B cell (primary cell): Measurements from ENCODE around the gene TRMU. TPM values are rescaled to one million over a fixed set of nuclear protein-coding genes. Genes with fewer than 3 reads are reported as not detected.

Source experiments
- ATAC-seq: fragments of 200-7000 bp; cut with Tn5 transposase; one replicate; pipeline ENCODE4 v1.10.0; 2021; ENCODE audit warnings: low read depth, mild to moderate bottlenecking, moderate number of reproducible peaks, moderate library complexity
- CTCF ChIA-PET: fragments of 350-600 bp; sonication (Branson Sonifier 250); formaldehyde crosslinking; loops from one replicate; lab custom pipeline; 2021; ENCODE audit warnings: antibody characterized with exemption, inconsistent platforms; lab: Charles Lee
- POLR2A ChIA-PET: fragments of 350-600 bp; sonication (Branson Sonifier 250); formaldehyde crosslinking; loops from one replicate; lab custom pipeline; 2021; ENCODE audit warnings: antibody characterized with exemption; lab: Charles Lee
- DNase-seq: peaks from one replicate; pipeline ENCODE4 v3.0.0; 2013
- H2AFZ ChIP-seq: 2 replicates; pipeline ENCODE4 v1.6.1; 2012; ENCODE audit warnings: mild to moderate bottlenecking, low read depth, low read length; ENCODE audit not compliant: insufficient read depth, poor library complexity, severe bottlenecking
- H3K27ac ChIP-seq, 2 donors: 1 replicate in 1 of 2; 2 replicates in 1 of 2; pipeline ENCODE4 v1.5.1; 2012 to 2013; ENCODE audit warnings: low read length in 2 of 2, mild to moderate bottlenecking in 2 of 2, moderate library complexity in 1 of 2
- H3K27me3 ChIP-seq, 4 experiments: fragments of 200-600 bp in 1 of 4; sonication (generic) in 1 of 4; replicated peaks in 1 of 4; 1 replicate in 2 of 4; 2 replicates in 2 of 4; pipeline versions ENCODE4 v1.6.1 to v1.7.0; 2013 to 2016; ENCODE audit warnings: low read length in 3 of 4, mild to moderate bottlenecking in 2 of 4, mixed read lengths in 1 of 4, moderate library complexity in 1 of 4; ENCODE audit not compliant: insufficient read depth in 4 of 4, control insufficient read depth in 3 of 4; ENCODE audit errors: control extremely low read depth in 1 of 4
- H3K36me3 ChIP-seq, 2 experiments: replicated peaks in 1 of 2; 1 replicate in 1 of 2; 2 replicates in 1 of 2; pipeline versions ENCODE4 v1.6.1 to v1.7.1; 2013; ENCODE audit warnings: low read length in 1 of 2; ENCODE audit not compliant: insufficient read depth in 2 of 2, control insufficient read depth in 1 of 2; ENCODE audit errors: control extremely low read depth in 1 of 2, extremely low read depth in 1 of 2
- H3K4me1 ChIP-seq, 2 donors: fragments of 200-600 bp in 1 of 2; sonication (generic) in 1 of 2; 1 replicate in 1 of 2; 2 replicates in 1 of 2; pipeline versions ENCODE4 v1.5.1 to v1.6.1; 2013 to 2017; ENCODE audit warnings: low read length in 2 of 2; ENCODE audit not compliant: control insufficient read depth in 2 of 2, insufficient read depth in 2 of 2
- H3K4me2 ChIP-seq: replicated peaks from 2 replicates; pipeline ENCODE3; 2012; ENCODE audit warnings: mild to moderate bottlenecking, low read depth, low read length; ENCODE audit not compliant: poor library complexity, severe bottlenecking
- H3K4me3 ChIP-seq, 5 experiments: fragments of 200-600 bp in 1 of 5; sonication (generic) in 1 of 5; 1 replicate in 3 of 5; 2 replicates in 2 of 5; pipeline versions ENCODE4 v1.5.1 to v1.7.0; 2011 to 2016; ENCODE audit warnings: low read length in 4 of 5, mild to moderate bottlenecking in 4 of 5, low read depth in 2 of 5, control low read depth in 1 of 5, moderate library complexity in 1 of 5; ENCODE audit not compliant: insufficient read depth in 1 of 5; ENCODE audit errors: control extremely low read depth in 1 of 5, extremely low read depth in 1 of 5
- H3K79me2 ChIP-seq: fragments of 200-600 bp; sonication (generic); one replicate; pipeline ENCODE4 v1.6.0; 2016; ENCODE audit warnings: low read length; ENCODE audit not compliant: control insufficient read depth, insufficient read depth
- H3K9ac ChIP-seq: fragments of 200-600 bp; sonication (generic); 2 replicates; pipeline ENCODE4 v1.6.1; 2017; ENCODE audit warnings: mild to moderate bottlenecking, low read length, moderate library complexity
- H3K9me3 ChIP-seq, 3 donors: one replicate each; pipeline versions ENCODE4 v1.6.1 to v1.7.1; 2013; ENCODE audit warnings: low read length in 2 of 3; ENCODE audit not compliant: control insufficient read depth in 2 of 3, insufficient read depth in 1 of 3; ENCODE audit errors: control extremely low read depth in 1 of 3
- H4K20me1 ChIP-seq: 2 replicates; pipeline ENCODE4 v1.6.0; 2012; ENCODE audit warnings: mild to moderate bottlenecking, low read length; ENCODE audit not compliant: insufficient read depth, control insufficient read depth, poor library complexity, severe bottlenecking
- H3K27ac Mint-ChIP-seq: one replicate; pipeline ENCODE4 v1.8.0; 2021; ENCODE audit warnings: mixed read lengths
- H3K27me3 Mint-ChIP-seq: one replicate; pipeline ENCODE4 v1.8.0; 2021; ENCODE audit warnings: mixed read lengths
- H3K4me1 Mint-ChIP-seq: one replicate; pipeline ENCODE4 v1.8.0; 2021; ENCODE audit warnings: mixed read lengths
- H3K4me3 Mint-ChIP-seq: one replicate; pipeline ENCODE4 v1.8.0; 2021; ENCODE audit warnings: mixed read lengths
- H3K9me3 Mint-ChIP-seq: one replicate; pipeline ENCODE4 v1.8.0; 2022; ENCODE audit warnings: mixed read lengths; ENCODE audit not compliant: insufficient read depth
- CTCF ChIP-seq: fragments of 200-600 bp; IDR thresholded peaks from one replicate; pipeline ENCODE4 v1.8.0; 2022; ENCODE audit warnings: antibody characterized with exemption, mild to moderate bottlenecking
- EZH2 ChIP-seq: IDR thresholded peaks from 2 replicates; pipeline ENCODE4 v1.6.1; 2012; ENCODE audit warnings: borderline replicate concordance, low read depth, mild to moderate bottlenecking, moderate library complexity, low read length; ENCODE audit not compliant: insufficient read depth, poor library complexity, severe bottlenecking
- WGBS: methylation state at CpG from one replicate; pipeline ENCODE4 v1.1.5; 2013; ENCODE audit warnings: missing lambda C conversion rate; ENCODE audit not compliant: insufficient coverage; 5-methylcytosine and 5-hydroxymethylcytosine counted together
- intact Hi-C: fragments of 100-400 bp; cut with micrococcal nuclease; formaldehyde crosslinking; loops from one replicate; pipeline ENCODE4 v1.10.0; 2022
- polyA plus RNA-seq: library from polyadenylated mRNA; depleted of rRNA; stranded (reverse); fragments of >200 nt; gene quantifications from 2 replicates; pipeline ENCODE4 v1.2.3, GENCODE V29; 2012
- total RNA-seq, 2 donors: library from RNA; stranded (reverse); fragments of 120-200 nt in 1 of 2; gene quantifications; 1 replicate in 1 of 2; 2 replicates in 1 of 2; pipeline versions ENCODE4 v1.2.3 to v1.2.4, GENCODE V29; 2013 to 2022

TRMU gene
- total and polyA plus RNA-seq, 2 donors (not counting 1 experiment from before 2014, with no cell fraction given), result 51.0 to 76.9 TPM

- intact Hi-C loops, result loop anchor here (10.0 kb wide), 1 partner anchor 70 kb away; no protein-coding TSS in a partner anchor
- peaks cover 15% of the 10 kb centered on the region for H4K20me1 ChIP-seq
- H3K27me3 ChIP-seq, result peaks cover 0 to 6% (median 0%) of the 10 kb centered on the region in 4 experiments
- no peak for TF ChIP-seq CTCF
- no peak for TF ChIP-seq EZH2
- peaks cover 0 to 3% (median 0%) of the 10 kb centered on the region in 3 donors for H3K9me3 ChIP-seq
- peaks cover 18% of the 10 kb centered on the region for H3K4me1 Mint-ChIP-seq
- H3K4me3 ChIP-seq, result no peak overlapping the region
- no peak overlapping the region for H3K4me3 Mint-ChIP-seq
- 38% methylated on average over 26 of the region's 26 CpGs for whole genome bisulfite sequencing
- ATAC-seq (peak; percentile 63), DNase-seq (peak; percentile 35)
- no peak overlapping the region for H2AFZ ChIP-seq
- no peak overlapping the region for H3K4me2 ChIP-seq
- no peak overlapping the region for H3K27ac ChIP-seq
- H3K4me1 ChIP-seq, result peaks cover 4 to 38% of the 10 kb centered on the region in 2 donors
- CTCF ChIA-PET, result interaction anchor here (1.4 kb wide), 1 partner anchor 12 kb away, joined by 3 read pairs; no protein-coding TSS in a partner anchor
- peaks cover 0 to 45% of the 10 kb centered on the region in 2 experiments for H3K36me3 ChIP-seq
- POLR2A ChIA-PET, result no interaction called here
- no peak overlapping the region for H3K9ac ChIP-seq
- H3K27me3 Mint-ChIP-seq, result no peaks in the 10 kb centered on the region
- H3K9me3 Mint-ChIP-seq, result no peaks in the 10 kb centered on the region
- no peaks in the 10 kb centered on the region for H3K79me2 ChIP-seq
- no peak overlapping the region for H3K27ac Mint-ChIP-seq
These were observed 29.0 kb downstream of the TRMU start for GRCh38 chr22:46364341-46365165.

- no peak overlapping the region for H3K27ac ChIP-seq
- H3K27me3 Mint-ChIP-seq, result no peaks in the 10 kb centered on the region
- CTCF ChIA-PET, result interaction anchor here (1.4 kb wide), 1 partner anchor 13 kb away, joined by 3 read pairs; no protein-coding TSS in a partner anchor
- no peak overlapping the region for H2AFZ ChIP-seq
- DNase-seq, result no peak
- ATAC-seq, result no peak
- H3K4me2 ChIP-seq, result no peak overlapping the region
- no peak overlapping the region for H3K9ac ChIP-seq
- POLR2A ChIA-PET, result no interaction called here
- TF ChIP-seq CTCF (no peak), EZH2 (no peak)
- peaks cover 15% of the 10 kb centered on the region for H4K20me1 ChIP-seq
- peaks cover 0 to 6% (median 0%) of the 10 kb centered on the region in 4 experiments for H3K27me3 ChIP-seq
- peaks cover 0 to 47% of the 10 kb centered on the region in 2 experiments for H3K36me3 ChIP-seq
- H3K4me1 Mint-ChIP-seq, result peaks cover 21% of the 10 kb centered on the region
- intact Hi-C loops, result loop anchor here (10.0 kb wide), 1 partner anchor 70 kb away; no protein-coding TSS in a partner anchor
- WGBS, result 94% methylated on average over 22 of the region's 22 CpGs
- H3K9me3 Mint-ChIP-seq, result no peaks in the 10 kb centered on the region
- H3K4me1 ChIP-seq, result peaks cover 4 to 42% of the 10 kb centered on the region in 2 donors
- no peak overlapping the region for H3K4me3 Mint-ChIP-seq
- H3K27ac Mint-ChIP-seq, result no peak overlapping the region
- peaks cover 0 to 3% (median 0%) of the 10 kb centered on the region in 3 donors for H3K9me3 ChIP-seq
- no peaks in the 10 kb centered on the region for H3K79me2 ChIP-seq
- H3K4me3 ChIP-seq, result no peak overlapping the region
These were observed 29.7 kb downstream of the TRMU start for GRCh38 chr22:46365166-46365624.
